PC-9 (cell line): ENCODE results near the gene KCTD7. TPM values are rescaled to one million over a fixed set of nuclear protein-coding genes. Genes with fewer than 3 reads are reported as not detected.

Source experiments
- BruUV-seq: library from RNA; stranded (reverse); fragments of 400-500 nt; replicated peaks from 2 replicates; lab custom pipeline; 2021; lab: Mats Ljungman, UMichigan
- CTCF ChIA-PET: fragments of 300-600 bp; sonication (Branson Sonifier 250); formaldehyde crosslinking; loops from one replicate; lab custom pipeline; 2022; ENCODE audit warnings: antibody characterized with exemption; lab: Charles Lee
- POLR2A ChIA-PET: fragments of 300-600 bp; sonication (Branson Sonifier 250); formaldehyde crosslinking; loops from one replicate; lab custom pipeline; 2022; ENCODE audit warnings: antibody characterized with exemption; ENCODE audit not compliant: unreplicated experiment; lab: Charles Lee
- DNase-seq, 2 experiments: peaks; one replicate each; pipeline versions ENCODE4 v3.0.0 to v3.0.0-alpha.2; 2015 to 2022; ENCODE audit warnings: mixed read lengths in 1 of 2
- H2AFZ ChIP-seq: fragments of 200-600 bp; sonication (generic); 2 replicates; pipeline ENCODE4 v1.8.1; 2017; ENCODE audit warnings: antibody characterized with exemption
- H3F3A ChIP-seq: fragments of 200-600 bp; sonication (generic); 2 replicates; pipeline ENCODE4 v1.8.1; 2017; ENCODE audit warnings: antibody characterized with exemption, mild to moderate bottlenecking, low read depth; ENCODE audit not compliant: insufficient read depth
- H3K27ac ChIP-seq: fragments of 200-600 bp; sonication (generic); 2 replicates; pipeline ENCODE4 v1.6.1; 2016; ENCODE audit warnings: mixed run types
- H3K27me3 ChIP-seq: fragments of 200-600 bp; sonication (generic); 2 replicates; pipeline ENCODE4 v1.6.1; 2016; ENCODE audit warnings: low read depth, mixed run types; ENCODE audit not compliant: insufficient read depth
- H3K36me3 ChIP-seq: fragments of 200-600 bp; sonication (generic); 2 replicates; pipeline ENCODE4 v1.6.1; 2016; ENCODE audit warnings: low read depth, mixed run types
- H3K4me1 ChIP-seq: fragments of 200-600 bp; sonication (generic); replicated peaks from 2 replicates; pipeline ENCODE4 v1.6.1; 2016; ENCODE audit warnings: mixed run types; ENCODE audit not compliant: insufficient read depth
- H3K4me2 ChIP-seq: fragments of 200-600 bp; sonication (generic); 2 replicates; pipeline ENCODE4 v1.6.1; 2017; ENCODE audit warnings: mixed run types
- H3K4me3 ChIP-seq: fragments of 200-600 bp; sonication (generic); 2 replicates; pipeline ENCODE4 v1.6.1; 2016; ENCODE audit warnings: mixed run types
- H3K79me2 ChIP-seq: fragments of 200-600 bp; sonication (generic); 2 replicates; pipeline ENCODE4 v1.6.1; 2017; ENCODE audit warnings: low read depth, mixed run types
- H3K9me2 ChIP-seq: fragments of 200-600 bp; sonication (generic); 2 replicates; pipeline ENCODE4 v1.8.1; 2017; ENCODE audit warnings: mild to moderate bottlenecking; ENCODE audit not compliant: insufficient read depth
- H3K9me3 ChIP-seq: fragments of 200-600 bp; sonication (generic); 2 replicates; pipeline ENCODE4 v1.8.1; 2016; ENCODE audit warnings: low read depth; ENCODE audit not compliant: insufficient read depth
- H4K20me1 ChIP-seq: fragments of 200-600 bp; sonication (generic); 2 replicates; pipeline ENCODE4 v1.8.1; 2017; ENCODE audit not compliant: insufficient read depth
- CTCF ChIP-seq: fragments of 200-600 bp; sonication (generic); conservative IDR thresholded peaks from 2 replicates; pipeline ENCODE4 v1.6.1; 2017; ENCODE audit warnings: mixed run types, antibody characterized with exemption, mild to moderate bottlenecking, moderate library complexity
- EZH2 ChIP-seq: fragments of 200-600 bp; sonication (generic); IDR thresholded peaks from 2 replicates; pipeline ENCODE4 v1.8.0; 2017; ENCODE audit warnings: antibody characterized with exemption, low read depth
- intact Hi-C: fragments of 100-400 bp; cut with micrococcal nuclease; formaldehyde crosslinking; loops from one replicate; pipeline ENCODE4 v1.10.0; 2022; ENCODE audit not compliant: unreplicated experiment
- total RNA-seq: library from RNA; stranded (reverse); gene quantifications from 2 replicates; pipeline ENCODE4 v1.2.3, GENCODE V29; 2021

KCTD7 gene
- total RNA-seq, 1 experiment from 2014 or later, result 7.1 TPM

- Histone ChIP-seq H3F3A (peaks cover 5% of the 10 kb centered on the region; the same call in 1 of the 2 replicates), H3K36me3 (no peaks in the 10 kb centered on the region), H4K20me1 (peaks cover 4% of the 10 kb centered on the region; the same call in 1 of the 2 replicates), H2AFZ (no peak overlapping the region), H3K4me3 (no peak overlapping the region), H3K9me3 (no peaks in the 10 kb centered on the region), H3K79me2 (peaks cover 25% of the 10 kb centered on the region), H3K4me2 (no peak overlapping the region), H3K4me1 (no peaks in the 10 kb centered on the region), H3K9me2 (no peaks in the 10 kb centered on the region), H3K27ac (no peak overlapping the region), H3K27me3 (no peaks in the 10 kb centered on the region)
- intact Hi-C loops, result no loop called here
- ChIA-PET POLR2A (no interaction called here), CTCF (no interaction called here)
- DNase-seq, result no peak
- no TSS peak for BruUV-seq
- no peak for TF ChIP-seq EZH2
- TF ChIP-seq CTCF, result no peak
Measured at GRCh38 chr7:66689081-66689480, 60.4 kb downstream of the KCTD7 start.

DNA sequence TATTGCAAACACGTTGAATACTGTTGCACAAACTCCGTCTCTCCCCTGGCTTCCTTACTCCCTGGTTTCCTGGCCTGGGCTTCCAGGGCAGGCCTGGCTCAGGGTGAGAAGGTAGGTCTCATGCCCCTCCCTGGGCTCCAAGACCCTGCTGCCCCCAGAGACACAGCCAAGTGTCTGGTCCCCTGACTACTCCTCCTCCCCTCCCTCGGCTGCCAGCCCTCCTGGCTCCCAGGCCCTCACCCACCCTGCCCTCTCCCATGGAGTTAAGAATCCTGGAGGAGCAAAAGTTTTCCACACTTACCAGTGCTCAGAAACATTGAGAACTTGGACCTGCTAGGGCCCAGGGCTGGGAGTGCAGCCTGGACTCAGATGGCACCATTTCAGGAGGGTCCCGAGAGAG, 64.7 kb downstream of the KCTD7 start:
- Histone ChIP-seq H3K4me1 (no peaks in the 10 kb centered on the region), H3K9me3 (no peaks in the 10 kb centered on the region), H3K9me2 (no peaks in the 10 kb centered on the region), H3K27me3 (no peaks in the 10 kb centered on the region), H3K27ac (no peak overlapping the region), H3F3A (no peaks in the 10 kb centered on the region), H3K79me2 (no peaks in the 10 kb centered on the region), H3K4me2 (no peak overlapping the region), H3K36me3 (no peaks in the 10 kb centered on the region), H3K4me3 (no peak overlapping the region), H2AFZ (no peak overlapping the region), H4K20me1 (0 out of 2 replicates have a peak, but pooled peaks cover 4% of the 10 kb centered on the region)
- ChIA-PET CTCF (no interaction called here), POLR2A (no interaction called here)
- intact Hi-C loops, result no loop called here
- no peak for DNase-seq
- no TSS peak for BruUV-seq
- TF ChIP-seq EZH2 (no peak), CTCF (no peak)

Other genes starting within 250 kb of the KCTD7 start
- gene RABGEF1, start 111.9 kb downstream of the KCTD7 start, total RNA-seq, result 31.2 and 35.2 TPM in 2 replicates